GM10248 (cell line): Measurements from ENCODE around the gene CYP2S1.

ENCODE experiments used
- CTCF ChIA-PET: fragments of 300-600 bp; sonication (Branson Sonifier 250); formaldehyde crosslinking; extraction: SDS; loops from one replicate; lab custom pipeline; 2021; ENCODE audit warnings: antibody characterized with exemption; lab: Yijun Ruan, JAX
- POLR2A ChIA-PET: fragments of 350-650 bp; sonication (Branson Sonifier 250); formaldehyde crosslinking; extraction: SDS; loops from one replicate; lab custom pipeline; 2020; ENCODE audit warnings: antibody characterized with exemption; lab: Yijun Ruan, JAX
- DNase-seq: peaks from one replicate; pipeline ENCODE4 v3.0.0; 2012; ENCODE audit errors: extremely low spot score
- TF ChIP-seq, protein P1 (sequence below): IDR thresholded peaks from 2 replicates; pipeline ENCODE4 v1.5.1; 2012; ENCODE audit warnings: mild to moderate bottlenecking, low read depth; ENCODE audit errors: extremely low read depth, missing control alignments, control extremely low read depth

The CYP2S1 gene

DNA sequence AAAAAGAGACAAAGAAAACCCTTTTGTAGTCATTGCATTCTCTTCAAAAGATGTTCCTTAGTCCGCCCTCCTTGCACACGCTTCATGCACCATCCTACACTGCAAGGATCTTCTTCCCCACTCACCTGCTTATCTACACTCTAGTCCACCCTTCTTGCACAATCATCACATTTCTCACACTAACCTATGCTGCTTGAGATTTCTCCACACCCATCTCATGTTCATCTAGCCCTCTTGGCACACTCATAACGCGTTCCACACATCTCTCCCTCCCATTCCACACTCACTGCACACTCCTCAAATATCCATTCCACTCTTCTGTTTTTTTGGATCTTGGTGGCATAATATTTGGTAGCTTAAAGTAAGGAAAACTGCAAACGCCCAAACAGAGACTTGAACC is 48.8 kb downstream of the CYP2S1 start:
- TF ChIP-seq, protein P1, sequence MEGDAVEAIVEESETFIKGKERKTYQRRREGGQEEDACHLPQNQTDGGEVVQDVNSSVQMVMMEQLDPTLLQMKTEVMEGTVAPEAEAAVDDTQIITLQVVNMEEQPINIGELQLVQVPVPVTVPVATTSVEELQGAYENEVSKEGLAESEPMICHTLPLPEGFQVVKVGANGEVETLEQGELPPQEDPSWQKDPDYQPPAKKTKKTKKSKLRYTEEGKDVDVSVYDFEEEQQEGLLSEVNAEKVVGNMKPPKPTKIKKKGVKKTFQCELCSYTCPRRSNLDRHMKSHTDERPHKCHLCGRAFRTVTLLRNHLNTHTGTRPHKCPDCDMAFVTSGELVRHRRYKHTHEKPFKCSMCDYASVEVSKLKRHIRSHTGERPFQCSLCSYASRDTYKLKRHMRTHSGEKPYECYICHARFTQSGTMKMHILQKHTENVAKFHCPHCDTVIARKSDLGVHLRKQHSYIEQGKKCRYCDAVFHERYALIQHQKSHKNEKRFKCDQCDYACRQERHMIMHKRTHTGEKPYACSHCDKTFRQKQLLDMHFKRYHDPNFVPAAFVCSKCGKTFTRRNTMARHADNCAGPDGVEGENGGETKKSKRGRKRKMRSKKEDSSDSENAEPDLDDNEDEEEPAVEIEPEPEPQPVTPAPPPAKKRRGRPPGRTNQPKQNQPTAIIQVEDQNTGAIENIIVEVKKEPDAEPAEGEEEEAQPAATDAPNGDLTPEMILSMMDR = no peak
- POLR2A ChIA-PET = no interaction called here
- CTCF ChIA-PET = no interaction called here
- DNase-seq = no peak

DNA sequence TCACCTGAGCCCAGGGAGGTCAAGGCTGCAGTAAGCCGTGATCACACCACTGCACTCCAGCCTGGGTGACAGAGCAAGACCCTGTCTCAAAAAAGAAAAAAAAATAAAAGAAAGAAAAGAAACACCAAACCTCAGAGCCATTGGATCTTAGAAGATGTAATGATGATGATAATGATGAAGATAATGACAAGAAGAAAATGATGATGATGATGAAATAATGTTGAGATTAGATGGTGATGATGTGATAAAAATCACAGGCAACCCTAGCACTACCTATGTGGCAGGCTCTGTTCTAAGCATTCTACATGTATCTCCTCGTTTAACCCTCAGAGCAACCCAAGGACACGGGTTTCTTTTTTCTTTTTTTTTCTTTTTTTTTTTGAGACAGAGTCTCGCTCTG is 51.1 kb downstream of the CYP2S1 start:
- no peak for DNase-seq
- CTCF ChIA-PET = interaction anchor here (0.6 kb wide), 1 partner anchor 76 kb away, joined by 3 read pairs; no protein-coding TSS in a partner anchor
- TF ChIP-seq, protein P1 = no peak
- POLR2A ChIA-PET = no interaction called here

DNA sequence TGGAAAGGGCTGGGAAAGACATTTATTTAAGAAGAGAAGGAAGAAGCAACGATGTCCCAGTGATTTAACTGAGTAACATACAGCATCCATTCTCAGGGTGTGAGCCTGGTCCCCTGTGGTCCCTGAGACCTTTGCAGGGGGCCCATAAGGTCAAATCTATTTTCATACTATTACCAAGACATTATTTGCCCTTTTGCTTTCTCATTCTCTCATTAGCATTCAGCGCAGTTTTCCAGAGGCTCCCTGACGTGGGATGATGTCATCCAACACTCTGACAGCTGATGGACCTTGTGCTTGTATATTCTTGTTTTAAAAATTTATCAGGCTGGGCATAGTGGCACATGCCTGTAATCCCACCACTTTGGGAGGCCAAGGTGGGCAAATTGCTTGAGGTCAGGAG is 52.8 kb downstream of the CYP2S1 start:
- ChIA-PET CTCF (interaction anchor here (1.8 kb wide), 1 partner anchor 16 kb away, joined by 4 read pairs; no protein-coding TSS in a partner anchor), POLR2A (no interaction called here)
- DNase-seq = no peak
- TF ChIP-seq, protein P1 = no peak

DNA sequence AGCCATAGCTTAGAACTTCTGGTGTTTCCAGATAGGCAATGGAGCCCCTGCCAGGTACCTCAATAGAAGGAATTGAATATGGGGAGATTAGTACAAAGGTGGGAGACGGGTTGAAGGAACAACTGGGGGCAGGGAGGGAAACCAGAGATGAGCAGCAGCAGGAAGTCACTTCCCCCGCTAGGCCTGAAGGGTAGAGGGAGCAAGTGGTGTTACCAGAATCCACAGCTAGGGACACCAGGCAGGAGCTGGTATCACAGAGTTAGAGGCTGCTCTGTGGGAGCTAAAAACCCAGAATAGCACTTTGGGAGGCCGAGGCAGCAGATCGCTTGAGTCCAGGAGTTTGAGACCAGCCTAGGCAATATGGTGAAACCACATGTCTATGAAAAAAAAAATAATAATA is 55.9 kb downstream of the CYP2S1 start:
- TF ChIP-seq, protein P1 = no peak
- ChIA-PET CTCF (interaction anchor here (1.0 to 1.9 kb wide), 5 partner anchors 12 to 47 kb away, joined by 3 to 6 read pairs (median 4); no protein-coding TSS in a partner anchor), POLR2A (interaction anchor here (0.5 kb wide), 1 partner anchor 13 kb away, joined by 6 read pairs; no protein-coding TSS in a partner anchor)
- no peak for DNase-seq

DNA sequence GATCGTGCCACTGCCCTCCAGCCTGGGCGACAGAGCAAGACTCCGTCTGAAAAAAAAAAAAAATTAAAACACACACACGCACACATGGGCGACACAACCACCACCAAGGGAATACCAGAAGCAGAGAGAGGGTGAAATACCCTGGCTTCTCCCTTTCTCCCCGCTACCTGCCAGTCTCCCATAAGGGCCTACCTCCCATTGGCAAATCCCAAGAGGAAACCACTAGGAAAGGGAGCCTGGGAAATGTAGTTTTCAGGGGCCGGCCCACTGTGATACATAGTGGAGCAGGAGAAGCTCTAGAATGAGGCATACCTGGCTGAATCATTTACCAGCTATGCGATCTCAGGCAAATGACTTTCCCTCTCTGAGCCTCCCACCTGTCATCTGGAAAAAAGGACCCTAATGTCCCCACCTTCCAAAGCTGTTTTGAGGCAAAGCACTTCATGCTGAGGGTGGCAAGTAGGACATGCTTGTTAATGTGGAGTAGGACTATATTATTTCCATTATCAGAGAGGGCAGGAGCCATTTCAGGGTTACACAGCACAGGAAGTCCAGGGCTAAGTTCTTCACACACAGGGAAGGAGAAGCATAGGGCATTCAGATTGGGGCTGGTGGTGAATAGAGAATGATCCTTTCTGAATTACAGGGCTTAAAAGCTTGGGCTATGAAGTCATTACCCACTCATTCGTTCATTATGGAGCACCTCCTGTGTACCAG is 56.8 kb downstream of the CYP2S1 start:
- TF ChIP-seq, protein P1 = no peak
- ChIA-PET POLR2A (no interaction called here), CTCF (interaction anchor here (1.0 to 1.9 kb wide), 3 partner anchors 13 to 45 kb away, joined by 3 to 6 read pairs (median 5); no protein-coding TSS in a partner anchor)
- DNase-seq = no peak

DNA sequence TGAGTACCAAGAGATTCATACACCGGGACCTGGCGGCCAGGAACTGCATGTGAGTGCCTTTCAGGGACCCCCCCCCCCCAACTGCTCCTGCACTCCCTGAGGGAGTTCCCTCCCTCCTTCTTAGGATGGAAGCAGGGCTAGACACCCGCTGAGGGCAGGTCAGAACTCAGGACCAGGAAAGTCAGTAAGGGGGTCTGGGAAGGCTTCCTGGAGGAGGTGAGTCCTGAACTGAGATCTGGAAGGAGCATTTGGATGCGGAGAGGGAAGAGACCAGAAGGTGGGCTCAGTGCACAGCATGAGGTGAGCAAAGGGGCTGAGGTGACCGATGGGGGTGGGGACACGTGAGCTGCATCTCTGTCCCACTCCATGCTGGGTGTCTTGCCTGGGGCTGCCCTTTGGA is 60.6 kb downstream of the CYP2S1 start:
- DNase-seq = no peak
- POLR2A ChIA-PET = no interaction called here
- TF ChIP-seq, protein P1 = no peak
- CTCF ChIA-PET = no interaction called here
